ENCODE data around the gene PGLYRP3. TPM values are rescaled to one million over a fixed set of nuclear protein-coding genes. Genes with fewer than 3 reads are reported as not detected.
A peak's percentile ranks its signal among the peaks of the same experiment; 100 is the strongest.
"Not testable (repeated sequence)": the region's sequence is repeated elsewhere in the genome, so short reads cannot be mapped to it uniquely, and the experiment has no call there.

The PGLYRP3 gene
- total and polyA plus RNA-seq, 5 donors from 2014 or later: not detected

DNA sequence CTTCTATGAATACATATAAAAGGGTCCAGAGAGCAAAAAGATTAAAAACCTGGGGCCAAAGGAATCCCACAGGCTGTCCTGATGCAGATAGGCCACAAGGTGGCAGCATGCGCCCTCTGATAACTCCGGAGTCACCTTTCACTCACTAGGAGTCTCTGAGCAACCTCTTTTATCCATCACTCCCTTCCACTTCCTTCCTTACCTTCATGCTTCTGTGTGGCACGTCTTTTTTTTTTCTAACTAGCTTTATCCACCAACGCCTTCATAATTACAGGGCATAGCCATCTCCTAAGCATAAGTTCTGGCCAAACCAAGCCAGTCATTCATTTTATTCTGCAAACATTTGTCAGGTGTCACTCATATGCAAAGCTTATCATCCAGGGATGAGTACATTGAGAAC, 39.8 kb upstream of the PGLYRP3 start:
- ATAC-seq (ENCODE audit: low read depth in 2 of 2): peak; percentile 53 to 65
- peak; percentile 36 to 67 (median 55) for DNase-seq
- Histone ChIP-seq H3K27ac (ENCODE audit: insufficient read depth, low read length, poor library complexity, severe bottlenecking) (no peak overlapping the region), H3K4me3 (ENCODE audit: low read depth, low read length) (no peak overlapping the region), H3K27me3 (ENCODE audit: control insufficient read depth, insufficient read depth, low read length) (peaks cover 3% of the 10 kb centered on the region), H3K4me1 (ENCODE audit: control insufficient read depth, insufficient read depth, low read length, poor library complexity, severe bottlenecking) (peaks cover under 1% of the 10 kb centered on the region), H3K36me3 (ENCODE audit: control insufficient read depth, insufficient read depth, low read length) (no peaks in the 10 kb centered on the region), H3K9me3 (ENCODE audit: control insufficient read depth in 2 of 2, low read length in 2 of 2) (no peaks in the 10 kb centered on the region)
- Mint-ChIP-seq H3K9me3 (peaks cover 0 to 1% (median 0%) of the 10 kb centered on the region in 7 donors), H3K4me1 (peaks cover 0 to 7% (median 4%) of the 10 kb centered on the region in 4 donors), H3K36me3 (no peaks in the 10 kb centered on the region), H3K4me3 (no peak overlapping the region), H3K27ac (peak overlapping the region in 1 of 3 donors; percentile 48), H3K27me3 (peaks cover 18% of the 10 kb centered on the region)

DNA sequence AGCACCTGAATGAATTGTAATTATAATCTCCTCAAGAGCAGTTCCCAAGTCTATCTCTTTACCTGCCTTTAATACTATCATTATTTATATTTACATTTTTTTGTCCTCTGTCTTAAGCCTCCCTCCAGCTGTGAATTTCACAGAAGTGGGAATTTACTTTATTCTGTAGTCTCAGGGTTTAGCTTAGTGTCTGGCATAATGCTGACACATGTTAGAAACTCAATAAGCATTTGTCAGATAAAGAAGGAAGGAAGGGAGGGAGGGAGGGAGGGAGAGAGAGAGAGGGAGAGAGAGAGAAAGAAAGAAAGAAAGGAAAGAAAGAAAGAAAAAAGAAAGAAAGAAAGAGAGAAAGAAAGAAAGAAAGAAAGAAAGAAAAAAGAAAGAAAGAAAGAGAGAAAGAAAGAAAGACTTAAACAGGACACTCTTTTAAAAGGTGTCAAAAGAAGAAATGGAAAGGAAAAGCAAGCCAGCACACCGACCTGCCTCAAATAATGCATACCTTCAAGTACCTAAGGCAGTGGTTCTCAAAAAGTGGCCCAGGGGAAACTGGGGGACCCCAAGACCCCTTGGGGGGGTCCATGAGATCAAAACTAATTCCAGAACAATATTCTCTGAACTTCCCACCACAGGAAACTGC, 37.7 kb upstream of the PGLYRP3 start:
- no peak overlapping the region for H3K4me3 ChIP-seq (ENCODE audit: low read depth, low read length)
- H3K27ac Mint-ChIP-seq: no peak overlapping the region
- peaks cover 11% of the 10 kb centered on the region for H3K4me1 ChIP-seq (ENCODE audit: control insufficient read depth, insufficient read depth, low read length, poor library complexity, severe bottlenecking)
- H3K9me3 Mint-ChIP-seq: peaks cover 0 to 1% (median 0%) of the 10 kb centered on the region in 7 donors
- no peak overlapping the region for H3K4me3 Mint-ChIP-seq
- peaks cover 18% of the 10 kb centered on the region for H3K27me3 Mint-ChIP-seq
- H3K27ac ChIP-seq (ENCODE audit: insufficient read depth, low read length, poor library complexity, severe bottlenecking): no peak overlapping the region
- no peaks in the 10 kb centered on the region for H3K36me3 ChIP-seq (ENCODE audit: control insufficient read depth, insufficient read depth, low read length)
- ATAC-seq (ENCODE audit: low read depth in 2 of 2) (no peak), DNase-seq (no peak)
- H3K4me1 Mint-ChIP-seq: peaks cover 0 to 13% (median 7%) of the 10 kb centered on the region in 4 donors
- H3K27me3 ChIP-seq (ENCODE audit: control insufficient read depth, insufficient read depth, low read length): peaks cover 3% of the 10 kb centered on the region
- no peaks in the 10 kb centered on the region for H3K36me3 Mint-ChIP-seq
- H3K9me3 ChIP-seq (ENCODE audit: control insufficient read depth in 2 of 2, low read length in 2 of 2): no peaks in the 10 kb centered on the region

DNA sequence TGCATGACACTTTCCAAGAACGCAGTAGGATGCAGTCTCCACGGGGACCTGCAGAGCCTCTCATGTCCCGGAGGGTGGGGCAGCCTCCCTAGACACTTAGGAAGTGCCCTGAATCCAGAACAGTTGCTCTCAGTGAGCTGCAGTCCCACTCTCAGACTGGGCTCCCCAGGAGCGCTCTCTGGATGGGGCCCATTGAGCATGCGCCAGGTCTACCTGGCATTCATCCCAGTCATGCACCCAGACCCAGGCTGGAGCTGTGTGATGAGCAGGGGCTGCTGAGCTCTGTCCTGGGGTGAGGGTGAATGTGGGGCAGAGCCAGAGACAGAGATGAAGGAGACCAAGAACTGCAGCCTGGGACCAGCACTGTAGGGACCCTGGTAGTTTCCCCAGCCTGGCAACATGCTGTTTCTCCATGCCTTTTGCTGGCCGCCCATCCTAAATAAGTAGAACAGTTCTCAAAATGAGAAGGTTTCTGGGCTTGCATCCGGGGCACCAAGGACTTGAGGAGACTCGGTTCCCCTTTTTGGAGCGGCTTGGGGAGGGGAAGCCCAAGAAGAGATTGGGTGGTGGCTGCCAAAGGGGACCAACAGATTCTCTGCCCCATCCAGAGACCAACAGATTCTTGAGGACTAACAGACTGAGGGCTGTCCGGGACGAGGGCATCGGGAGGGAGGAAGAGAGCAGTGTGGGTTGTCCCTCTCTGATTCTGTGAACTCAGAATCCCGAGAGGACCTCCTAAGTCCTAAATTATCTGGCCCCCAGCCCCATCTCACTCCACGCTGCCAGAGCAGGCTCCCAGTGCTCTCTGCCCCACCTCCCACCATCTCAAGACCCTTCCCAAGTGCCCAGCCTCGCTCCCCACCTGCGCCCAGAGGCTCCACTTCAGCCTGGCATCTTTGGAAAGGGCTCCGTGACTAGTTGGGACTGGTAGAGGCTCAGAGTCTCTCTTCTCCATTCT, 36.9 kb upstream of the PGLYRP3 start:
- H3K27ac Mint-ChIP-seq: no peak overlapping the region
- no peak overlapping the region for H3K4me3 Mint-ChIP-seq
- peaks cover 0 to 18% (median 10%) of the 10 kb centered on the region in 4 donors for H3K4me1 Mint-ChIP-seq
- DNase-seq (no peak), ATAC-seq (ENCODE audit: low read depth in 2 of 2) (no peak)
- H3K4me1 ChIP-seq (ENCODE audit: control insufficient read depth, insufficient read depth, low read length, poor library complexity, severe bottlenecking): peaks cover 19% of the 10 kb centered on the region
- H3K36me3 Mint-ChIP-seq: no peaks in the 10 kb centered on the region
- H3K27me3 ChIP-seq (ENCODE audit: control insufficient read depth, insufficient read depth, low read length): peaks cover 3% of the 10 kb centered on the region
- H3K36me3 ChIP-seq (ENCODE audit: control insufficient read depth, insufficient read depth, low read length): no peaks in the 10 kb centered on the region
- H3K9me3 ChIP-seq (ENCODE audit: control insufficient read depth in 2 of 2, low read length in 2 of 2): no peaks in the 10 kb centered on the region
- H3K9me3 Mint-ChIP-seq: no peaks in the 10 kb centered on the region
- no peak overlapping the region for H3K27ac ChIP-seq (ENCODE audit: insufficient read depth, low read length, poor library complexity, severe bottlenecking)
- peaks cover 18% of the 10 kb centered on the region for H3K27me3 Mint-ChIP-seq
- H3K4me3 ChIP-seq (ENCODE audit: low read depth, low read length): no peak overlapping the region

DNA sequence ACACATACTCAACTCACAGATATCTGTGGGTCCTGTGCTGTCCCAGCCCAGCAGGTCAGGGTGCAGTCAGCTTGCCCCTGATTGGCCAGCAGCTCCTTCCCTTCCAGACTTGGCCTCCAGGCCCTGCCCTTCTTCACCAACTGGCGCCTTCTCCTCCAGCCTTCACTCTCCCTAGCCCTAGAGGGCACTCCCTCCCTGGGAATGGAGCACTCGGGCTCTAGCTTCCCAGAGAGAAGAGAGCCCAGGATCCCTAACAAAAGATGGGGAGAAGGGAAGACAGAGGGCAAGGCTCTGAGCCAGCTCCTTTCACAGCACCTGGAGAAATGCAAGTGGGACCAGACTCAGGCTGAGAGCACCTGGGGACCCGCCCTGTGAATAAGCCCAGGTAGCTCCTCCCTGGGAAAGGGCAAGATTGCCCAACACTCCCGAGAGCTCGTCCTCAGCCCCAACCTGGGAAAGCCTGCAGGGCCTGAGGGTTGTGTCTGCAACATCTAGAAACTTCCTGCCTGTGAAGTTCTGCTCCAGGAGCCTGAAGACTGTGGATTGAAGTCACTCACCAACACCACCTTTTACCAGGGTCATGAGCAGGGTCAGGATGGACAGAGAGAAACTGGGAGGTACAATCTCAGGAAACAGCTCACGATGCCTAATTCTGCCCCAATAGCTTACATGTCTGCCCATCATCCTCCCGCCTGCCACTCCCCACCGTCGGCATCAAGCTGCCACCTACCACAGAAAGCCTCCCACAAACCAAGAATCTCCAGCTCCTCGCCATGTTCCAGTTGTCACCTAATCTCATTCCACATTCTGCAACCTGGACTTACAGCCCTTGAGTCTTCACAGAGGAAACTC, 36.0 kb upstream of the PGLYRP3 start, which contains the start of gene PGLYRP4:
Gene PGLYRP4, minus strand, starts transcription at position 331 of the 852 bp plus-strand sequence. CDS start 909 bp downstream, outside the sequence.
- Histone ChIP-seq H3K36me3 (ENCODE audit: control insufficient read depth, insufficient read depth, low read length) (no peaks in the 10 kb centered on the region), H3K9me3 (ENCODE audit: control insufficient read depth in 2 of 2, low read length in 2 of 2) (no peaks in the 10 kb centered on the region), H3K4me1 (ENCODE audit: control insufficient read depth, insufficient read depth, low read length, poor library complexity, severe bottlenecking) (peaks cover 26% of the 10 kb centered on the region), H3K27me3 (ENCODE audit: control insufficient read depth, insufficient read depth, low read length) (peaks cover 3% of the 10 kb centered on the region), H3K27ac (ENCODE audit: insufficient read depth, low read length, poor library complexity, severe bottlenecking) (no peak within 1 kb of the TSS), H3K4me3 (ENCODE audit: low read depth, low read length) (no peak within 1 kb of the TSS)
- no peaks in the 10 kb centered on the region for H3K36me3 Mint-ChIP-seq
- H3K4me1 Mint-ChIP-seq: peaks cover 1 to 26% (median 18%) of the 10 kb centered on the region in 4 donors
- H3K27me3 Mint-ChIP-seq: peaks cover 18% of the 10 kb centered on the region
- H3K27ac Mint-ChIP-seq: no peak within 1 kb of the TSS
- DNase-seq (no peak), ATAC-seq (ENCODE audit: low read depth in 2 of 2) (no peak)
- no peaks in the 10 kb centered on the region for H3K9me3 Mint-ChIP-seq
- no peak within 1 kb of the TSS for H3K4me3 Mint-ChIP-seq

DNA sequence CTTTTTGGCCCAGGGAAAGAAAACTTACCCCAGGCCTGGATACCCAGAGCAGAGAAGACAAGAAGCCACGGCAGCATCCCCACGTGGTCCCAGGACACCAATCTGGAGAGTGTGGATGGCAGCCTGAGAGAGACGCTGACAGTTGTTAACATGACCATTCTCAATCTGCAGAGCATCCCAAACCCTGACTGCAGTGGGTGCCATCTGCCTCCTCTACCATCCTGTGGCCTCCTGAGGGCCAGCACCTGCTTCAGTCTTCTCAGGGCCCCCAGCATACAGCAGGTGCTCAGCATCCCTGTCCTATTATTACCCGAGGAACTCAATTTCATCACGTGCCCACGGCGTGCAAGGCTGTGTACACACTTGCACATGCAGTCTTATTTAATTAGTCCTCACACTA, 35.1 kb upstream of the PGLYRP3 start:
- H3K9me3 Mint-ChIP-seq: no peaks in the 10 kb centered on the region

DNA sequence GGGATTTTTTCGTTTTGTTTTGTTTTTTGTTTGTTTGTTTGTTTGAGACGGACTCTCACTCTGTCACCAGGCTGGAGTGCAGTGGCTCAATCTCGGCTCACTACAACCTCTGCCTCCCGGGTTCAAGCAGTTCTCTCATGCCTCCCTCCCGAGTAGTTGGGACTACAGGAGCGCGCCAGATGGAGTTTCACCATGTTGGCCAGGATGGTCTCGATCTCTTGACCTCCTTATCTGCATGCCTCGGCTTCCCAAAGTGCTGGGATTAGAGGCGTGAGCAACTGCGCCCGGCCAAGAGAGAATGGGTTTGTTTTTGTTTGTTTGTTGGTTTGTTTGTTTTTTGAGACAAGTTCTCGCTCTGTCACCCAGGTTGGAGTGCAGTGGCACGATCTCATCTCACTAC, 34.3 kb upstream of the PGLYRP3 start:
- not testable (repeated sequence) for DNase-seq; H3K27ac ChIP-seq (ENCODE audit: insufficient read depth, low read length, poor library complexity, severe bottlenecking); H3K27ac Mint-ChIP-seq; ATAC-seq (ENCODE audit: low read depth in 2 of 2); H3K9me3 ChIP-seq (ENCODE audit: control insufficient read depth in 2 of 2, low read length in 2 of 2); H3K4me3 ChIP-seq (ENCODE audit: low read depth, low read length); H3K27me3 ChIP-seq (ENCODE audit: control insufficient read depth, insufficient read depth, low read length); H3K36me3 Mint-ChIP-seq; H3K4me3 Mint-ChIP-seq; H3K9me3 Mint-ChIP-seq; H3K36me3 ChIP-seq (ENCODE audit: control insufficient read depth, insufficient read depth, low read length)
- H3K4me1 Mint-ChIP-seq: peaks cover 5 to 38% (median 24%) of the 10 kb centered on the region in 4 donors
- peaks cover 34% of the 10 kb centered on the region for H3K4me1 ChIP-seq (ENCODE audit: control insufficient read depth, insufficient read depth, low read length, poor library complexity, severe bottlenecking)
- H3K27me3 Mint-ChIP-seq: peaks cover 11% of the 10 kb centered on the region

More for the DNA sequence above, 35.1 kb upstream of the PGLYRP3 start:
- Histone ChIP-seq H3K27me3 (ENCODE audit: control insufficient read depth, insufficient read depth, low read length) (peaks cover 3% of the 10 kb centered on the region), H3K9me3 (ENCODE audit: control insufficient read depth in 2 of 2, low read length in 2 of 2) (no peaks in the 10 kb centered on the region), H3K27ac (ENCODE audit: insufficient read depth, low read length, poor library complexity, severe bottlenecking) (no peak overlapping the region), H3K4me1 (ENCODE audit: control insufficient read depth, insufficient read depth, low read length, poor library complexity, severe bottlenecking) (peaks cover 34% of the 10 kb centered on the region), H3K36me3 (ENCODE audit: control insufficient read depth, insufficient read depth, low read length) (no peaks in the 10 kb centered on the region), H3K4me3 (ENCODE audit: low read depth, low read length) (no peak overlapping the region)
- ATAC-seq (ENCODE audit: low read depth in 2 of 2): no peak
- Mint-ChIP-seq H3K27me3 (peaks cover 16% of the 10 kb centered on the region), H3K4me1 (peaks cover 5 to 34% (median 23%) of the 10 kb centered on the region in 4 donors), H3K4me3 (no peak overlapping the region), H3K27ac (no peak overlapping the region), H3K36me3 (no peaks in the 10 kb centered on the region)
- DNase-seq: no peak

DNA sequence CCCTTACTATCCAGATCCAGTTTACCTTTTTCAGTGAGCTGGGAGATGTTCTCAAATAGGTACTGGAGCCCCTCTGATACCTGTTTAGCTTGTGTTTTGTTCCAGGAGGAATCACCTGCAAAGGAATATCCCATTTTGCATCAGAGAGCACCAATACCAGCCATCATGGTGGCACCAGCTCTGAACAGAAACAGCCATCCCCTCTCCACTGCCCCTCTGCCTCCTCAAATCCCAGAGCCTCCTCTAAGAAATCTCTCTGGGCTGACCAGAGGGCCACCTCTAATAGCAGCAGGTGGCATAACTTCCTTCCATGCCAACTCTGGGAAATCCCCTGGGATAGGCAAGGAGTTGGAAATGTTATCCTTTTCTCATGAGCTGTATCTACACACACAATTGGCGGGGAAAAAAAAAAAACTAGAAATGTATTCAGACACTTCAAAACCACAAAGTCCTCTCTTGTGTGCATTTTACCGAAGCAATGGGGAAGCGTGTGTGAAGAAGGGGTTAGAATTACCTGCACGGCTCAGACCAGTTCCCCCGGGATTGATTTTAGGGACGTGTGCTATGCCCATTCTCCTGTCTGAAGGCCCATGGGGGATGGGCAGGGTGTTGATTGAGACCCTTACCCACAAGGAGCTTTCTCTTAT, 33.4 kb upstream of the PGLYRP3 start:
- ATAC-seq (ENCODE audit: low read depth in 2 of 2): no peak
- no peaks in the 10 kb centered on the region for H3K36me3 ChIP-seq (ENCODE audit: control insufficient read depth, insufficient read depth, low read length)
- H3K27ac ChIP-seq (ENCODE audit: insufficient read depth, low read length, poor library complexity, severe bottlenecking): no peak overlapping the region
- Mint-ChIP-seq H3K9me3 (no peaks in the 10 kb centered on the region), H3K36me3 (no peaks in the 10 kb centered on the region), H3K27me3 (peaks cover 11% of the 10 kb centered on the region), H3K4me3 (no peak overlapping the region), H3K27ac (no peak overlapping the region), H3K4me1 (peaks cover 5 to 40% (median 24%) of the 10 kb centered on the region in 4 donors)
- peaks cover 34% of the 10 kb centered on the region for H3K4me1 ChIP-seq (ENCODE audit: control insufficient read depth, insufficient read depth, low read length, poor library complexity, severe bottlenecking)
- H3K9me3 ChIP-seq (ENCODE audit: control insufficient read depth in 2 of 2, low read length in 2 of 2): no peaks in the 10 kb centered on the region
- peaks cover 3% of the 10 kb centered on the region for H3K27me3 ChIP-seq (ENCODE audit: control insufficient read depth, insufficient read depth, low read length)
- no peak for DNase-seq
- H3K4me3 ChIP-seq (ENCODE audit: low read depth, low read length): no peak overlapping the region

All from CD4-positive, CD25-positive, alpha-beta regulatory T cell (primary cell).